Measurements from ENCODE around the gene DLGAP1.

GRCh38 chr18:3842844-3843243 lies 612.3 kb downstream of the DLGAP1 start:
- TF ChIP-seq NFE2L1 (CRISPR knock-in tag; IDR thresholded peaks at IDR 0.05), result no peak
- TF ChIP-seq ATF3 (CRISPR knock-in tag; conservative IDR thresholded peaks at IDR 0.05), result no peak
- TF ChIP-seq MAX (CRISPR knock-in tag; IDR thresholded peaks at IDR 0.05), result no peak
- TF ChIP-seq CTCF (IDR thresholded peaks at IDR 0.05), result no peak
- TF ChIP-seq STAT6 (CRISPR knock-in tag; conservative IDR thresholded peaks at IDR 0.05; ENCODE audit: low read depth), result no peak
- TF ChIP-seq USF2 (CRISPR knock-in tag; IDR thresholded peaks at IDR 0.05), result no peak
- TF ChIP-seq NFYB (CRISPR knock-in tag; conservative IDR thresholded peaks at IDR 0.05; ENCODE audit: low read depth), result no peak
- no peak for TF ChIP-seq ZNF416 (CRISPR knock-in tag; IDR thresholded peaks at IDR 0.05)
- TF ChIP-seq SMAD4 (CRISPR knock-in tag; IDR thresholded peaks at IDR 0.05), result no peak
- no peak for TF ChIP-seq ESRRA (CRISPR knock-in tag; IDR thresholded peaks at IDR 0.05; ENCODE audit: borderline replicate concordance)
- no peak for TF ChIP-seq NR2C2 (CRISPR knock-in tag; IDR thresholded peaks at IDR 0.05)

All from WTC11 (cell line).